Measurements from ENCODE around the gene MMD2. TPM values are rescaled to one million over a fixed set of nuclear protein-coding genes. Genes with fewer than 3 reads are reported as not detected.

Gene MMD2
- polyA plus RNA-seq (0.40 and 0.42 TPM in 2 replicates), polyA minus RNA-seq (0.46 TPM in 1 of 2 replicates, not detected in the other)

- Histone ChIP-seq H3K79me2 (replicated peaks; ENCODE audit: insufficient read depth, low read length) (no peaks in the 10 kb centered on the region), H2AFZ (ENCODE audit: low read depth, low read length) (no peak within 1 kb of the TSS), H3K27me3 (ENCODE audit: insufficient read depth, low read depth, low read length) (peaks cover 13% of the 10 kb centered on the region), H3K4me2 (ENCODE audit: low read length) (no peak within 1 kb of the TSS), H3K9me2 (ENCODE audit: insufficient read depth, low read length) (no peaks in the 10 kb centered on the region), H3K36me3 (ENCODE audit: insufficient read depth, low read length) (no peaks in the 10 kb centered on the region), H3K9ac (ENCODE audit: low read length) (peak within 1 kb of the TSS; percentile 56), H3F3A (ENCODE audit: insufficient read depth, low read length, poor library complexity, severe bottlenecking) (no peaks in the 10 kb centered on the region), H3K9me3 (ENCODE audit: low read length) (no peaks in the 10 kb centered on the region), H3K4me3 (ENCODE audit: low read length) (peak within 1 kb of the TSS; percentile 63), H4K20me1 (ENCODE audit: insufficient read depth) (no peaks in the 10 kb centered on the region), H3K27ac (ENCODE audit: low read length) (no peak within 1 kb of the TSS)
- TF ChIP-seq REST (IDR thresholded peaks at IDR 0.05; ENCODE audit: borderline replicate concordance) (no peak), EP300 (conservative IDR thresholded peaks at IDR 0.05; ENCODE audit: poor library complexity, severe bottlenecking) (no peak), CTCF (IDR thresholded peaks at IDR 0.05; ENCODE audit: poor library complexity, severe bottlenecking) (no peak)
Observed at GRCh38 chr7:4958477-4959301, at the start of gene MMD2. MMD2 (minus strand) TSS chr7:4959187; CDS start chr7:4959017, 170 bp downstream.

GRCh38 chr7:5005066-5005465 is 46.1 kb upstream of the MMD2 start:
- no peak overlapping the region for H3K4me2 ChIP-seq (ENCODE audit: low read length)
- no peaks in the 10 kb centered on the region for H4K20me1 ChIP-seq (ENCODE audit: insufficient read depth)
- no peak overlapping the region for H2AFZ ChIP-seq (ENCODE audit: low read depth, low read length)
- H3K36me3 ChIP-seq (ENCODE audit: insufficient read depth, low read length) = peaks cover 3% of the 10 kb centered on the region
- no peaks in the 10 kb centered on the region for H3K27me3 ChIP-seq (ENCODE audit: insufficient read depth, low read depth, low read length)
- no peaks in the 10 kb centered on the region for H3K79me2 ChIP-seq (replicated peaks; ENCODE audit: insufficient read depth, low read length)
- no peaks in the 10 kb centered on the region for H3F3A ChIP-seq (ENCODE audit: insufficient read depth, low read length, poor library complexity, severe bottlenecking)
- TF ChIP-seq SMC3 (conservative IDR thresholded peaks at IDR 0.05; ENCODE audit: poor library complexity) (no peak), POLR2AphosphoS5 (IDR thresholded peaks at IDR 0.05) (no peak), RAD21 (conservative IDR thresholded peaks at IDR 0.05) (no peak), CTCF (IDR thresholded peaks at IDR 0.05; ENCODE audit: poor library complexity, severe bottlenecking) (no peak), EP300 (conservative IDR thresholded peaks at IDR 0.05; ENCODE audit: poor library complexity, severe bottlenecking) (no peak), MXI1 (conservative IDR thresholded peaks at IDR 0.05; ENCODE audit: poor library complexity, severe bottlenecking) (no peak), EZH2 (IDR thresholded peaks at IDR 0.05; ENCODE audit: borderline replicate concordance, insufficient read depth, low read length, poor library complexity, severe bottlenecking) (no peak), TAF1 (IDR thresholded peaks at IDR 0.05; ENCODE audit: low read depth) (no peak), REST (IDR thresholded peaks at IDR 0.05; ENCODE audit: borderline replicate concordance) (no peak)
- H3K9me2 ChIP-seq (ENCODE audit: insufficient read depth, low read length) = no peaks in the 10 kb centered on the region
- H3K27ac ChIP-seq (ENCODE audit: low read length) = no peak overlapping the region
- H3K4me3 ChIP-seq (ENCODE audit: low read length) = no peak overlapping the region
- H3K9ac ChIP-seq (ENCODE audit: low read length) = no peak overlapping the region
- H3K9me3 ChIP-seq (ENCODE audit: low read length) = no peaks in the 10 kb centered on the region

Data from neural cell (in vitro differentiated cells).